HL-60/S4 (cell line): ENCODE data around the gene SYT6.
"Not testable (repeated sequence)": the region's sequence is repeated elsewhere in the genome, so short reads cannot be mapped to it uniquely, and the experiment has no call there.

Experiments
- in situ Hi-C: fragments of 300-500 bp; cut with MboI; formaldehyde crosslinking; loops from 2 replicates; pipeline ENCODE4 v1.14.3; 2022; ENCODE audit warnings: low sequenced_read_pairs

The SYT6 gene

DNA sequence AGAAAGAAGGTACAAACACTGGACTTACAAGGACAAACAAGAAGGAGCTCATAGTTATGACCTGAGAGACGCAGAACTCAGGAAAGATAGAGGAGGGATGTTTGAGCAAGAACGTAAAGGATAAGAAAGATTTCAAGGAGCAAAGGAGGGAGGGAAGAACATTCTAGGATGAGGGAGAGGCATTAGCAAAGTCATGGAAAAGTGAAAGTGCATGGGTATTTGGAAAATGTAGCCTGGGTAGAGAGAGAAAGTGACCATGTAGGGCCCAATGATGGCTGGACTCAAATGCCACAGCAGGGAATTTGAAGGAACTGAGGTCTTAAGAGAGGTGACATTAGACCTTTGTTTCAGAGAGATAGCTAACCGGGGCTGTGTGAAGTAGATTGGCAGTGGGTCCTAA is 76.5 kb downstream of the SYT6 start:
- in situ Hi-C loops, result no loop called here

DNA sequence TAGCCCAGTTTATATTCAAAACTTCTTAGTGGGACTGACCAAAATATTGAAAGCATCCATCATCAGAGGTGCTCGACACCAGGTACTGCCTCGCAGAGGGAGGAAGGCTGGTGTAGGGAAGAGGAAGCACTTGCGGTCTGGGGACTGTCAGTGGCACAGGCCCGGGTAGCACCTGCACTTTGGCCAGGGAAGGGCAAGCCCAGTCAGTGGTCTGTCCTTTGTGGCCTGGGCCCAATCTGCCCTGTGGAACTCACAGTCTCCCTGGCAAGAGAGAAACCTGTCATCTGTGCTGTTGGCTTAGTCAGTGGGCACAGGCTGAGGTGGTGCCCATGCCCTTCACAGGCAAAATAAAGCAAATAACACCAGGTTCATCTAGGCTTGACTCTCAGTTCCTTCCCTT is 77.4 kb downstream of the SYT6 start:
- in situ Hi-C loops, result no loop called here

DNA sequence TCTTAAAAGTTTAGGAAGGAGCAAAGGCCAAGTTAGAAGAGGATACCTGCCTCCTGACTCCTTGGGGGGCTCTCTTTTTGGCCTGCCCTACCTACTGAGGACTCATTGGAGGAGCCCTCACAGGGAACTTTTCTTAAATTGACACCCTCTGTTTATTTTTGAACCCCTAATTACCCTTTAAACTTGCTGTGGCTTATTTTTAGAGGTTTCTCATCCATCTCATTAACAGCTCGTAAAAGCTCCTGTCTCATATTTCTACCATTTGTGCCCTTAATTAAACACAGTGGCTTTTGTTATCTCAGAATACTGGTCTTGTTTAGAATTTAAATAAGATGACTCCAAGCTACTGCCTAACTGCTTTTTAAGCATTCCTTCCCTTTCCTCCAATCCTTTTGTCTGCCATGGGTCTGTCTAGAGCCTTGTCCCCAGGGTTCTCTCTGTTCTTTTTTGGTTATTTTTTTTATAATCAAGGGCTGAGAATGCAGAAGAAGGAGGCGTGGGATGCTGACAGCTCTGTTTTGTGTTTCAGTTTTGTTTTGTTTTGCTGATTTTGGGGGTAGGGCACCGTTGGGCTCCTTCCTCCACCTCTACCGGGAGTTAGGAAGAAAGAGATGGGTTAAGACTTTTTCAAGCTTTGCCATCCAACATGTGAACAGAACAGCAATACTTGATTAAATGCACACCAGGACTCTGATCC is 78.0 kb downstream of the SYT6 start:
- in situ Hi-C loops, result no loop called here

DNA sequence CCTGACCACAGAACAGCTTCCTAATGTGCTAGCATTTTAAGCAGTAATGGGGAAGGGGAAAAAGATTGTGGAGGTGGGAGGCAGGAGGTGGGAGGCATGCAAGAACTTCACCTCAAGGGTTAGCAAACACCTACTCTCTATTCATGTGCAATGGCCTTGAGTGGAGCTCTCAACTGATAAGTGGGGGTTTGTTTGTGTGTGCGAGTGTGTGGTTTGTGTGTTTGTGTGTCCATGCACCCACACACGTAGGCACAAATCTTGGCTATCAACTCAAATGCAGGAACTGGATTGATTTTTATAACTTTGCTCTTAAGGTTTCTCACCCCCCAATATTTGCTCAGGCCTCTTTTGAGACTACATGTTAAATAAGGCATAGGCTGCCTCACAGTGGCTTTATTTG is 78.6 kb downstream of the SYT6 start:
- in situ Hi-C loops, result no loop called here

GRCh38 chr1:114072246-114072645 is 81.4 kb downstream of the SYT6 start:
- in situ Hi-C loops, result no loop called here

GRCh38 chr1:114069762-114070161 is 83.9 kb downstream of the SYT6 start:
- in situ Hi-C loops, result not testable (repeated sequence)

DNA sequence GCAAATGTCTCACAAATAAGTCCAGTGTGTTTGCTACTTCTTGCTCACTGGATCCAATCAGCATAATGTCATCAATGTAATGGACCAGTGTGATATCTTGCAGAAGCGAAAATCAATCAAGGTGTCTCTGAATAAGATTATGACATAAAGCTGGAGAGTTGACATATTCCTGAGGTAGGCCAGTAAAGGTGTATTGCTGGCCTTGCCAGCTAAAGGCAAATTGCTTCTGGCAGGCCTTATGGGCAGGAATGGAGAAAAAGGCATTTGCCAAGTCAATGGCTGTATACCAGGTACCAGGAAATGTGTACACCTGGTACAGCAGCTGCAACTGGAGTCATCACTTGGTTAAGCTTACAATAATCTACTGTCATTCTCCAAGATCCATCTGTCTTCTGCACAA is 85.0 kb downstream of the SYT6 start:
- in situ Hi-C loops, result not testable (repeated sequence)

GRCh38 chr1:114065671-114066070 is 88.0 kb downstream of the SYT6 start:
- in situ Hi-C loops, result not testable (repeated sequence)

GRCh38 chr1:114063544-114063943 is 90.1 kb downstream of the SYT6 start:
- in situ Hi-C loops, result no loop called here

GRCh38 chr1:114062477-114063099 is 91.1 kb downstream of the SYT6 start:
- in situ Hi-C loops, result no loop called here

- in situ Hi-C loops, result no loop called here
These were observed 92.4 kb downstream of the SYT6 start for GRCh38 chr1:114061121-114061830.

GRCh38 chr1:114058236-114058635 is 95.4 kb downstream of the SYT6 start:
- in situ Hi-C loops, result not testable (repeated sequence)

- in situ Hi-C loops, result no loop called here
These were observed 99.5 kb downstream of the SYT6 start for GRCh38 chr1:114054148-114054547.

- in situ Hi-C loops, result no loop called here
These were observed 105.4 kb downstream of the SYT6 start for GRCh38 chr1:114048232-114048631.

DNA sequence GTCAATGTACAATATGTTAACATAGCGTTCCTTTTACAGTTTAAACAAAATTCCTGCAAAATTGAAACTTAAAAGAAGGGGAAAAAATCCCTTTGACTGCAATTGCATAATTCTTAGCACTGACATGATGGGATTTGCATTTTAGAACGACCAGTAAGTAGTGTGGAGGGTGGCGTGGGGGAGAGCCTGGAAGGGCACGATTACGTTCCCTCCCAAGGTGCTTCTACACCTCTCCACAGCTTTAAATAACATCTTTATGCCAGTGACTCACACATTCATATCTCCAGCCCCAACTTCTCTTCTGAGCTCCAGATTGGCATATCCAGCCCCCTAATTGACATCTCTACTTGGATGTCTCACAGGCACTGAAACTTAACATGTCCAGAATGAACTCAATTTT is 110.1 kb downstream of the SYT6 start:
- in situ Hi-C loops, result no loop called here

DNA sequence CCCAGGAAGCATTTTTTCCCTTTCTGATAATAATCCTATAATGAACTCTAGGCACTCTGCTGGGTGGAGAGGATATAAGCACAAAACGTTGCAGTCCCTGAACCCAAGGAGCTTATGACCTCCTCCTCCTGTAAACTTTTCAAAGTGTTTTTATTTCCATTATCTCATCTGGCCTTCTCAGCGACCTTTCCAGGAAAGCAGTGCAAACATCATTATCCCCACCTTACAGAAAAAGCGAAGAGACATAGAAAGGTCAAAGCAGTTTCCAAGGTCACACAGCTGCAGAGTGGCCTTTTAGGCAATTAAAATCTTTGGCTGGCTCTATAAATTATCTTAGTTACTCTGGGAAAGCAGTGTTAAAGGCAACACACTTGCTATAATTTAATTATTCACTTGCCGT is 110.6 kb downstream of the SYT6 start:
- in situ Hi-C loops, result no loop called here

DNA sequence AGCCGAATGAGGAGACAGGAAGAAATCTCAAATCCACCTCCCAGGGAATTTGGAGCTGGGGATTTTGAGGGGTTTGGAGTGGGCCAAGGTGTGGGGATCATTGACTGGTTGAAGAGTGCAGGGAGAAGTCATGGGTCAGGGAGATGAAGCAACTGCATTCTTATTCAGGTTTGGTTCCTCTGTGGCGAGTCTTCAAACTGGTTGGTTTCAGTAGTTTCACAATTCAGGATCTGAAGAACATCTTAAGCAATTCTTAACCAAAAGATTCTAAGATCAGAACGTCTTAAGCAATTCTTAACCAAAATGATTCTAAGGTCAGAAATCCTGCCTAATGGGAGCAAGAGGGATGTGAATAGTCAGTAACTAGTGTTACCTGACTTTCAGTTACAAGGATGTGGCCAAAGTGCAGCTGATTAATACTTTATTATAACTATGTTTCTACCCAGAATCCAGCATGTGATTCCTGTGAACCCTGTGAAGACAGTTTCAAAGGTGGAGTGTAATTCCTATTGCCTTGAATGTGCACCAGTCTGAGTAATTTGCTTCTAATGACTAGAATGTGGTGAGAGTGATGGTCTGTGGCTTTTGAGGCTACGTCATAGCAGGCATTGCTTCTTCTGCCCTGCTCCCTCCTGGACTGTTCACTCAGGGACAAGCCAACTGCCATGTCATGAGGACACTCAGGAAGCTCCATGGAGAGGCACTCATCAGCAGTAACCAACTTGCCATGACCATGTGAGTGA is 113.2 kb downstream of the SYT6 start:
- in situ Hi-C loops, result no loop called here
